ENCODE data around the gene C4orf50. TPM values are rescaled to one million over a fixed set of nuclear protein-coding genes. Genes with fewer than 3 reads are reported as not detected.

Gene C4orf50
- total and polyA plus RNA-seq, 2 of the 4 experiments (the other 2 are of a cell fraction) = not detected

DNA sequence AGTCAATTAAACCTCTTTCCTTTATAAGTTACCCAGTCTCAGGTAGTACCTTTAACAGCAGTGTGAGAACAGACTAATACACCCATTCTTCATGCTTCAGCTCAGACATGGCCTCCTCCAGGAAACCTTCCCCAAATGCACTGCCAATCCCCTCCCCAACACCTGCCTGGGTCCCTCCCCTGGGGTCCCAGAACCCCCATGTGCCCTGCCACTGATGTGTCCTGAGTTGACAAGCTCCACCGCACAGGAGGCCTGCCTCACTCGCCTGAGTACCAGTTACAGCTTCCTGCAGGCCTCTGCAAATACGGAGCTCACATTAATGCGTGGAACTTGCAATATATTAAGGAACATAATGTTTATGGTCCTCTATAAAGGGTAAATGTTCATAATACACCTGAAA is 90.5 kb downstream of the C4orf50 start:
- no peak overlapping the region for H2BK20ac ChIP-seq (ENCODE audit: low read depth, low read length)
- BruUV-seq (replicated peaks) = no TSS peak

More for the DNA sequence above, 90.5 kb downstream of the C4orf50 start:
- Histone ChIP-seq H3K27ac (ENCODE audit: insufficient read depth, low read length) (no peak overlapping the region), H3K9me3 (ENCODE audit: control insufficient read depth, insufficient read depth, low read length) (no peaks in the 10 kb centered on the region), H4K20me1 (ENCODE audit: insufficient read depth, low read length) (no peaks in the 10 kb centered on the region), H2BK120ac (ENCODE audit: low read depth, low read length) (no peak overlapping the region), H2AK5ac (ENCODE audit: low read depth, low read length) (no peak overlapping the region), H3K4me3 (ENCODE audit: insufficient read depth, low read depth, low read length) (no peak overlapping the region), H4K8ac (ENCODE audit: low read depth in 2 of 2, low read length in 2 of 2) (no peak overlapping the region), H3K27me3 (ENCODE audit: control insufficient read depth, insufficient read depth, low read length) (peaks cover 10% of the 10 kb centered on the region), H3K14ac (replicated peaks; ENCODE audit: low read depth, low read length) (no peak overlapping the region), H3K9me1 (ENCODE audit: insufficient read depth, low read length) (no peaks in the 10 kb centered on the region), H2BK15ac (ENCODE audit: low read depth, low read length) (no peak overlapping the region), H3K4ac (ENCODE audit: low read depth, low read length) (no peak overlapping the region), H3K36me3 (ENCODE audit: control insufficient read depth, insufficient read depth, low read length) (no peaks in the 10 kb centered on the region), H4K91ac (ENCODE audit: insufficient read depth, low read depth, low read length) (no peak overlapping the region), H3K18ac (ENCODE audit: low read depth, low read length) (no peak overlapping the region), H3K9ac (ENCODE audit: low read depth, low read length) (no peak overlapping the region), H3K4me1 (ENCODE audit: control insufficient read depth, insufficient read depth, low read length) (no peaks in the 10 kb centered on the region), H3K4me2 (ENCODE audit: low read depth, low read length) (no peak overlapping the region), H2AFZ (replicated peaks; ENCODE audit: low read length, poor library complexity) (no peak overlapping the region), H2AK9ac (replicated peaks; ENCODE audit: low read depth, low read length, poor library complexity) (no peak overlapping the region), H3K56ac (ENCODE audit: extremely low read depth, insufficient read depth, low read length) (no peak overlapping the region), H2BK5ac (ENCODE audit: low read depth, low read length, poor library complexity, severe bottlenecking) (no peak overlapping the region), H3K23ac (ENCODE audit: low read depth, low read length) (no peak overlapping the region), H3K79me1 (ENCODE audit: low read depth in 1 of 2, low read length in 2 of 2) (no peaks in the 10 kb centered on the region), H4K5ac (ENCODE audit: low read depth, low read length) (no peak overlapping the region)
- no peak for ATAC-seq (ENCODE audit: low read depth)
- no CpG with 5 or more reads among the region's 4 CpGs for WGBS, 2 experiments (ENCODE audit: extremely low coverage in 2 of 2, insufficient read length in 1 of 2)
- TF ChIP-seq MXI1 (IDR thresholded peaks at IDR 0.05; ENCODE audit: borderline replicate concordance, low read depth, low read length) (no peak), RFX5 (IDR thresholded peaks at IDR 0.05; ENCODE audit: low read depth, low read length) (no peak), CEBPB (IDR thresholded peaks at IDR 0.05; ENCODE audit: low read depth, low read length) (no peak), RCOR1 (IDR thresholded peaks at IDR 0.05; ENCODE audit: insufficient replicate concordance, low read length) (no peak), SMC3 (IDR thresholded peaks at IDR 0.05; ENCODE audit: low read depth, low read length) (no peak), FOS (IDR thresholded peaks at IDR 0.05; ENCODE audit: low read depth, low read length) (no peak), CHD1 (IDR thresholded peaks at IDR 0.05; ENCODE audit: low read depth, low read length) (no peak)
- intact Hi-C loops (cut with micrococcal nuclease) (no loop called here), in situ Hi-C loops (cut with MboI; ENCODE audit: low sequenced_read_pairs) (no loop called here), dilution Hi-C loops (cut with HindIII; ENCODE audit: low sequenced_read_pairs, unreplicated experiment) (no loop called here)
- ChIA-PET POLR2A (ENCODE audit: unreplicated experiment) (no interaction called here), CTCF (interaction anchor here (0.8 kb wide), 1 partner anchor 462 kb away, joined by 3 read pairs; no protein-coding TSS in a partner anchor)
- DNase-seq = no peak

Data from IMR-90 (cell line).